ENCODE results near the gene CUZD1. TPM values are rescaled to one million over a fixed set of nuclear protein-coding genes. Genes with fewer than 3 reads are reported as not detected.

CUZD1 gene
- total RNA-seq, 4 donors from 2014 or later, result 0.45 to 0.81 TPM; not detected in 2

GRCh38 chr10:122796796-122797195, 48.9 kb downstream of the CUZD1 start:
- DNase-seq, result no peak
- intact Hi-C loops (cut with DNase I), result no loop called here
- Histone ChIP-seq H3K36me3 (no peaks in the 10 kb centered on the region), H3K9me3 (no peaks in the 10 kb centered on the region), H3K27me3 (no peaks in the 10 kb centered on the region), H3K4me3 (replicated peaks in 1 of 3) (no peak overlapping the region), H3K27ac (no peak overlapping the region), H3K4me1 (no peaks in the 10 kb centered on the region)
- TF ChIP-seq, protein P1, sequence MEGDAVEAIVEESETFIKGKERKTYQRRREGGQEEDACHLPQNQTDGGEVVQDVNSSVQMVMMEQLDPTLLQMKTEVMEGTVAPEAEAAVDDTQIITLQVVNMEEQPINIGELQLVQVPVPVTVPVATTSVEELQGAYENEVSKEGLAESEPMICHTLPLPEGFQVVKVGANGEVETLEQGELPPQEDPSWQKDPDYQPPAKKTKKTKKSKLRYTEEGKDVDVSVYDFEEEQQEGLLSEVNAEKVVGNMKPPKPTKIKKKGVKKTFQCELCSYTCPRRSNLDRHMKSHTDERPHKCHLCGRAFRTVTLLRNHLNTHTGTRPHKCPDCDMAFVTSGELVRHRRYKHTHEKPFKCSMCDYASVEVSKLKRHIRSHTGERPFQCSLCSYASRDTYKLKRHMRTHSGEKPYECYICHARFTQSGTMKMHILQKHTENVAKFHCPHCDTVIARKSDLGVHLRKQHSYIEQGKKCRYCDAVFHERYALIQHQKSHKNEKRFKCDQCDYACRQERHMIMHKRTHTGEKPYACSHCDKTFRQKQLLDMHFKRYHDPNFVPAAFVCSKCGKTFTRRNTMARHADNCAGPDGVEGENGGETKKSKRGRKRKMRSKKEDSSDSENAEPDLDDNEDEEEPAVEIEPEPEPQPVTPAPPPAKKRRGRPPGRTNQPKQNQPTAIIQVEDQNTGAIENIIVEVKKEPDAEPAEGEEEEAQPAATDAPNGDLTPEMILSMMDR (IDR thresholded peaks at IDR 0.05), result no peak
- TF ChIP-seq POLR2A (IDR thresholded peaks at IDR 0.05), result no peak
- WGBS, 2 donors, result 39 to 50% methylated on average over 2 of the region's 2 CpGs

DNA sequence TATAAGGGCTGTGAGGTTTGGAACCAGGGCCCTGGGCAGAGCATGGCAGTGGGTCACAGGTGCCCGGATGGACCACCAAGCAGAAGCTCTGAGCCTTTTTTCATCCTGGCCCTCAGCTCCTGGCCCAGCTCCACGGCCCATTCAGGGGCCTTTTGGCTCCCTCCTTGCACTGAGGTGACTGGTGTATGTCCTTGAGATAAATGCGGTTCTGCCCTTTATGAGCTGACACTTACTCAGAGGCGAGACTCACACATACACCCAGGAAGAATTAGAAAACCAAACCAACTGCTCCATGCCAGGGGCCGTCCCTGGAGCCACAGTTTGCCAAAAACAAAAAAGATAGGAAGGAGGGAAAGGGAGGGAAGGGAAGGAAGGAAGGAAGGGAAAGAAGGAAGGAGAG, 49.7 kb downstream of the CUZD1 start:
- no peaks in the 10 kb centered on the region for H3K36me3 ChIP-seq
- TF ChIP-seq, protein P1 (IDR thresholded peaks at IDR 0.05), result no peak
- TF ChIP-seq POLR2A (IDR thresholded peaks at IDR 0.05), result no peak
- WGBS, 2 donors, result 56 to 70% methylated on average over 5 of the region's 5 CpGs
- H3K27me3 ChIP-seq, result no peaks in the 10 kb centered on the region
- no peak for DNase-seq
- intact Hi-C loops (cut with DNase I), result no loop called here
- H3K4me1 ChIP-seq, result no peaks in the 10 kb centered on the region
- H3K9me3 ChIP-seq, result no peaks in the 10 kb centered on the region
- H3K27ac ChIP-seq, result no peak overlapping the region
- H3K4me3 ChIP-seq (replicated peaks in 1 of 3), result no peak overlapping the region

GRCh38 chr10:122786269-122786668, 59.4 kb downstream of the CUZD1 start:
- H3K36me3 ChIP-seq, result no peaks in the 10 kb centered on the region
- WGBS, 2 donors, result 0 to 7% methylated on average over 2 to 3 of the region's 3 CpGs

DNA sequence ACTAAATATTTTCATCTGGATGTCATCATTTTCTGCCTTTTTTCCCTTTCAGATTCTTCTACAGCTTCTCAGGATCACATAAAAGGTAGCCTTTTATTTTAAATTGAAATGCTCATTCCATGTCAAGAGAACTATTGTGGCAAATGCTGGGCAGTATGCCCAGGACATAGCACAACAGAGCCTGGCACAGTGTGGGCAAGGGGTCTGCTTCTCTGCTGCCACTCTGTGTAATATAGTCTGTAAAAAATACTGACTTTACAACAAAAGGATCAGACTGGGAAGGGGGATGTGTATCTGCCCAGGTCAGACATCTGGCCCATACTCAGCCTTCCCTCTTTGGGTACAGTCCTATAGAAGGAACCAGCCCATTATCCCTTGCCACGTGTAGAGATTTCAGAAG, 62.7 kb downstream of the CUZD1 start:
- DNase-seq, result no peak
- no peaks in the 10 kb centered on the region for H3K4me1 ChIP-seq
- H3K27me3 ChIP-seq, result no peaks in the 10 kb centered on the region
- no peak overlapping the region for H3K4me3 ChIP-seq (replicated peaks in 1 of 3)
- no peak for TF ChIP-seq POLR2A (IDR thresholded peaks at IDR 0.05)
- TF ChIP-seq, protein P1 (IDR thresholded peaks at IDR 0.05), result no peak
- no peaks in the 10 kb centered on the region for H3K36me3 ChIP-seq
- intact Hi-C loops (cut with DNase I), result no loop called here
- H3K9me3 ChIP-seq, result no peaks in the 10 kb centered on the region
- WGBS, 2 donors, result 43 to 74% methylated on average over 1 of the region's 1 CpG
- no peak overlapping the region for H3K27ac ChIP-seq

More at GRCh38 chr10:122786269-122786668, 59.4 kb downstream of the CUZD1 start:
- no peak for DNase-seq
- H3K27ac ChIP-seq, result no peak overlapping the region
- H3K9me3 ChIP-seq, result no peaks in the 10 kb centered on the region
- intact Hi-C loops (cut with DNase I), result no loop called here
- H3K4me1 ChIP-seq, result no peaks in the 10 kb centered on the region
- no peak overlapping the region for H3K4me3 ChIP-seq (replicated peaks in 1 of 3)
- TF ChIP-seq, protein P1 (IDR thresholded peaks at IDR 0.05), result no peak
- no peak for TF ChIP-seq POLR2A (IDR thresholded peaks at IDR 0.05)
- H3K27me3 ChIP-seq, result no peaks in the 10 kb centered on the region

Other genes with a start within 250 kb of the CUZD1 start
- gene C10orf120, start 146.0 kb downstream of the CUZD1 start, total RNA-seq, result not detected
- 1 to 10 TPM in 2 of 4 donors, not detected in 2; 1.4 to 2.1 TPM for gene FAM24B, start 33.7 kb upstream of the CUZD1 start, total RNA-seq
- gene FAM24A, start 64.8 kb upstream of the CUZD1 start, total RNA-seq, result not detected
- 10 to 100 TPM in 1 of 4 donors, 1 to 10 TPM in 3; 4.7 to 10.4 (median 7.1) TPM for gene C10orf88, start 108.4 kb upstream of the CUZD1 start, total RNA-seq
- 1 to 10 TPM; 3.9 to 6.3 (median 5.2) TPM for gene PSTK, start 134.5 kb upstream of the CUZD1 start, total RNA-seq
- gene IKZF5, start 162.9 kb upstream of the CUZD1 start, total RNA-seq, result 10 to 100 TPM; 11.5 to 24.5 (median 13.3) TPM
- gene ACADSB, start 163.1 kb upstream of the CUZD1 start, total RNA-seq, result 10 to 100 TPM; 14.4 to 23.8 (median 17.5) TPM